ENCODE results near the gene ELMO1. TPM values are rescaled to one million over a fixed set of nuclear protein-coding genes. Genes with fewer than 3 reads are reported as not detected.

ELMO1 gene
- total and polyA plus RNA-seq, 8 donors = 3.0 to 20.6 (median 6.6) TPM

- FAIRE-seq (no peak), ATAC-seq (no peak), DNase-seq (no peak)
- intact Hi-C loops (cut with DNase I) = no loop called here
- H3K27ac ChIP-seq = no peak overlapping the region
- 58 to 76% methylated on average over 8 of the region's 8 CpGs for WGBS, 2 donors
- no peaks in the 10 kb centered on the region for H3K9me3 ChIP-seq
- H3K4me1 ChIP-seq = no peaks in the 10 kb centered on the region
- TF ChIP-seq CTCF (IDR thresholded peaks at IDR 0.05) = no peak
- no peaks in the 10 kb centered on the region for H3K27me3 ChIP-seq
- no peaks in the 10 kb centered on the region for H3K36me3 ChIP-seq
- H3K4me3 ChIP-seq = no peak overlapping the region
Observed at GRCh38 chr7:37364856-37365255, 83.8 kb downstream of the ELMO1 start.

- Histone ChIP-seq H3K27ac (no peak overlapping the region), H3K4me3 (no peak overlapping the region), H3K27me3 (no peaks in the 10 kb centered on the region), H3K4me1 (no peaks in the 10 kb centered on the region), H3K36me3 (no peaks in the 10 kb centered on the region), H3K9me3 (no peaks in the 10 kb centered on the region)
- no peak for DNase-seq
- no peak for TF ChIP-seq CTCF (IDR thresholded peaks at IDR 0.05)
- ATAC-seq = no peak
- FAIRE-seq = no peak
- 84 to 93% methylated on average over 3 of the region's 3 CpGs for WGBS, 2 donors
- intact Hi-C loops (cut with DNase I) = no loop called here
Observed at GRCh38 chr7:37363536-37364491, 84.8 kb downstream of the ELMO1 start.

- FAIRE-seq = no peak
- Histone ChIP-seq H3K27me3 (no peaks in the 10 kb centered on the region), H3K36me3 (no peaks in the 10 kb centered on the region), H3K4me3 (no peak overlapping the region), H3K4me1 (no peaks in the 10 kb centered on the region), H3K9me3 (no peaks in the 10 kb centered on the region), H3K27ac (no peak overlapping the region)
- no peak for TF ChIP-seq CTCF (IDR thresholded peaks at IDR 0.05)
- ATAC-seq = no peak
- no peak for DNase-seq
- intact Hi-C loops (cut with DNase I) = no loop called here
- WGBS, 2 donors = 60 to 75% methylated on average over 2 of the region's 2 CpGs
Observed at GRCh38 chr7:37362802-37363201, 85.9 kb downstream of the ELMO1 start.

GRCh38 chr7:37360484-37360883, 88.2 kb downstream of the ELMO1 start:
- intact Hi-C loops (cut with DNase I) = no loop called here
- H3K27ac ChIP-seq = no peak overlapping the region
- ATAC-seq (no peak), DNase-seq (no peak), FAIRE-seq (no peak)
- 90 to 91% methylated on average over 2 of the region's 2 CpGs for WGBS, 2 donors
- H3K36me3 ChIP-seq = no peaks in the 10 kb centered on the region
- H3K9me3 ChIP-seq = no peaks in the 10 kb centered on the region
- no peaks in the 10 kb centered on the region for H3K4me1 ChIP-seq
- no peak overlapping the region for H3K4me3 ChIP-seq
- H3K27me3 ChIP-seq = no peaks in the 10 kb centered on the region
- no peak for TF ChIP-seq CTCF (IDR thresholded peaks at IDR 0.05)

Data from pancreas (tissue), 10 donors.